Lung (tissue), 12 donors: ENCODE measurements around the gene HNRNPC. TPM values are rescaled to one million over a fixed set of nuclear protein-coding genes. Genes with fewer than 3 reads are reported as not detected.
"Not testable (repeated sequence)": the region's sequence is repeated elsewhere in the genome, so short reads cannot be mapped to it uniquely, and the experiment has no call there.

Source experiments
- ATAC-seq: fragments of 200-7000 bp; cut with Tn5 transposase; one replicate; pipeline ENCODE4 v1.9.1; 2020; ENCODE audit warnings: moderate number of reproducible peaks; ENCODE audit not compliant: insufficient read depth, low FRiP score
- DNase-seq, 3 donors: peaks; one replicate each; pipeline ENCODE4 v3.0.0-alpha.2; 2013 to 2017
- H3K27ac ChIP-seq, 2 donors: one replicate each; pipeline ENCODE4 v1.5.1; 2013; ENCODE audit warnings: mild to moderate bottlenecking in 2 of 2, moderate library complexity in 2 of 2, control low read depth in 1 of 2, inconsistent platforms in 1 of 2, low read depth in 1 of 2, low read length in 1 of 2
- H3K27me3 ChIP-seq, 3 donors: one replicate each; pipeline ENCODE4 v1.5.1; 2013; ENCODE audit warnings: low read length in 2 of 3; ENCODE audit not compliant: control insufficient read depth in 3 of 3, insufficient read depth in 3 of 3
- H3K36me3 ChIP-seq, 4 donors: one replicate each; pipeline ENCODE4 v1.5.1; 2013; ENCODE audit warnings: low read length in 4 of 4, mild to moderate bottlenecking in 1 of 4, moderate library complexity in 1 of 4; ENCODE audit not compliant: control insufficient read depth in 4 of 4, insufficient read depth in 4 of 4
- H3K4me1 ChIP-seq, 5 donors: one replicate each; pipeline ENCODE4 v1.5.1; 2013; ENCODE audit warnings: low read length in 5 of 5, mild to moderate bottlenecking in 2 of 5, moderate library complexity in 1 of 5; ENCODE audit not compliant: control insufficient read depth in 5 of 5, insufficient read depth in 5 of 5
- H3K4me3 ChIP-seq: one replicate; pipeline ENCODE4 v1.5.1; 2013; ENCODE audit warnings: mild to moderate bottlenecking, control low read depth, moderate library complexity
- H3K9ac ChIP-seq, 2 donors: one replicate each; pipeline ENCODE4 v1.5.1; 2013; ENCODE audit warnings: low read length in 2 of 2, control low read depth in 1 of 2; ENCODE audit not compliant: insufficient read depth in 1 of 2
- H3K9me3 ChIP-seq, 4 donors: one replicate each; pipeline ENCODE4 v1.5.1; 2013; ENCODE audit warnings: low read length in 3 of 4, mild to moderate bottlenecking in 1 of 4, moderate library complexity in 1 of 4; ENCODE audit not compliant: control insufficient read depth in 4 of 4, insufficient read depth in 3 of 4
- CTCF ChIP-seq: IDR thresholded peaks from 2 replicates; pipeline ENCODE4 v1.5.1; 2012; ENCODE audit warnings: mild to moderate bottlenecking; ENCODE audit errors: control extremely low read depth, extremely low read depth
- WGBS, 2 donors: extraction: QIAGEN DNeasy Blood & Tissue Kit; methylation state at CpG; one replicate each; pipeline ENCODE4 v1.1.7; 2013; 5-methylcytosine and 5-hydroxymethylcytosine counted together
- polyA plus RNA-seq, 2 donors: library from polyadenylated mRNA; stranded (reverse); fragments of 200-250 nt; gene quantifications; one replicate each; pipeline ENCODE4 v1.2.1, GENCODE V29; 2013
- total RNA-seq, 2 donors: library from RNA; depleted of rRNA in 1 of 2; stranded (reverse); fragments of >200 nt in 1 of 2; gene quantifications; one replicate each; pipeline ENCODE4 v1.2.1, GENCODE V29; 2014 to 2021
- donor health status: control.
- donor health status: control.
- donor health status: Bipolar disorder and iron deficiency.
- donor health status: healthy.
- donor health status: DM: yes; HTN: yes; CAD: no.

The HNRNPC gene
- total and polyA plus RNA-seq, 4 donors = 302 to 589 (median 542) TPM

GRCh38 chr14:21215879-21216251 is 53.4 kb downstream of the HNRNPC start:
- Histone ChIP-seq H3K36me3 (peaks cover 18 to 64% (median 34%) of the 10 kb centered on the region in 4 donors), H3K9ac (no peak overlapping the region), H3K4me1 (peaks cover 0 to 20% (median 1%) of the 10 kb centered on the region in 5 donors), H3K27me3 (no peaks in the 10 kb centered on the region), H3K4me3 (no peak overlapping the region), H3K9me3 (no peaks in the 10 kb centered on the region), H3K27ac (no peak overlapping the region)
- no peak for DNase-seq
- no peak for TF ChIP-seq CTCF
- ATAC-seq = no peak
- 46 to 66% methylated on average over 4 of the region's 4 CpGs for WGBS, 2 donors

GRCh38 chr14:21215130-21215878 is 53.9 kb downstream of the HNRNPC start:
- H3K27me3 ChIP-seq = no peaks in the 10 kb centered on the region
- no peaks in the 10 kb centered on the region for H3K9me3 ChIP-seq
- DNase-seq (no peak), ATAC-seq (no peak)
- peaks cover 0 to 20% (median 0%) of the 10 kb centered on the region in 5 donors for H3K4me1 ChIP-seq
- whole genome bisulfite sequencing, 2 donors = 78 to 88% methylated on average over 8 of the region's 8 CpGs
- H3K36me3 ChIP-seq = peaks cover 19 to 60% (median 33%) of the 10 kb centered on the region in 4 donors
- H3K27ac ChIP-seq = no peak overlapping the region
- H3K4me3 ChIP-seq = no peak overlapping the region
- TF ChIP-seq CTCF = no peak
- H3K9ac ChIP-seq = no peak overlapping the region

- TF ChIP-seq CTCF = no peak
- DNase-seq = no peak
- Histone ChIP-seq H3K9me3 (no peaks in the 10 kb centered on the region), H3K36me3 (peaks cover 20 to 64% (median 36%) of the 10 kb centered on the region in 4 donors), H3K9ac (no peak overlapping the region), H3K4me1 (peaks cover 0 to 14% (median 0%) of the 10 kb centered on the region in 5 donors), H3K4me3 (no peak overlapping the region), H3K27ac (no peak overlapping the region), H3K27me3 (no peaks in the 10 kb centered on the region)
- no peak for ATAC-seq
- WGBS, 2 donors = 91 to 95% methylated on average over 1 of the region's 1 CpG
Measured at GRCh38 chr14:21213652-21214051, 55.6 kb downstream of the HNRNPC start.

GRCh38 chr14:21212824-21213223 is 56.4 kb downstream of the HNRNPC start:
- not testable (repeated sequence) for H3K4me3 ChIP-seq, ATAC-seq, H3K27me3 ChIP-seq, H3K4me1 ChIP-seq, H3K9ac ChIP-seq, DNase-seq, H3K9me3 ChIP-seq, H3K27ac ChIP-seq
- H3K36me3 ChIP-seq = peaks cover 18 to 72% (median 39%) of the 10 kb centered on the region in 4 donors
- 73 to 80% methylated on average over 8 of the region's 8 CpGs for WGBS, 2 donors
